HG03469 (cell line): ENCODE data around the gene KCNMB1.
A peak's percentile ranks its signal among the peaks of the same experiment; 100 is the strongest.

Source experiments
- ATAC-seq: cut with Tn5 transposase; IDR thresholded peaks from one replicate; pipeline ENCODE4 v1.9.1; 2021; ENCODE audit warnings: mild to moderate bottlenecking, moderate library complexity, moderate number of reproducible peaks; ENCODE audit not compliant: unreplicated experiment

The KCNMB1 gene

GRCh38 chr5:170416526-170416925, 27.4 kb upstream of the KCNMB1 start:
- ATAC-seq, result no peak

- ATAC-seq, result no peak
Observed at GRCh38 chr5:170414786-170415185, 25.6 kb upstream of the KCNMB1 start.

- no peak for ATAC-seq
Observed at GRCh38 chr5:170413897-170414296, 24.7 kb upstream of the KCNMB1 start.

GRCh38 chr5:170411100-170411499, 21.9 kb upstream of the KCNMB1 start:
- ATAC-seq, result peak; percentile 46

- ATAC-seq, result no peak
Observed at GRCh38 chr5:170410401-170410800, 21.2 kb upstream of the KCNMB1 start.

GRCh38 chr5:170408877-170409660, 19.9 kb upstream of the KCNMB1 start:
- no peak for ATAC-seq

- no peak for ATAC-seq
Observed at GRCh38 chr5:170408226-170408625, 19.1 kb upstream of the KCNMB1 start.

GRCh38 chr5:170407062-170407461, 17.9 kb upstream of the KCNMB1 start:
- ATAC-seq, result no peak

- no peak for ATAC-seq
Observed at GRCh38 chr5:170405817-170406216, 16.6 kb upstream of the KCNMB1 start.

GRCh38 chr5:170404398-170404797, 15.2 kb upstream of the KCNMB1 start:
- no peak for ATAC-seq

- ATAC-seq, result no peak
Observed at GRCh38 chr5:170403675-170404074, 14.5 kb upstream of the KCNMB1 start.

GRCh38 chr5:170402508-170402907, 13.3 kb upstream of the KCNMB1 start:
- no peak for ATAC-seq

- ATAC-seq, result no peak
Observed at GRCh38 chr5:170397059-170397458, 7.9 kb upstream of the KCNMB1 start.

- ATAC-seq, result no peak
Observed at GRCh38 chr5:170393958-170394357, 4.8 kb upstream of the KCNMB1 start.

- ATAC-seq, result no peak
Observed at GRCh38 chr5:170393235-170393634, 4.1 kb upstream of the KCNMB1 start.

GRCh38 chr5:170390472-170390871, 1.3 kb upstream of the KCNMB1 start:
- ATAC-seq, result no peak

GRCh38 chr5:170389550-170389892, 354 bp upstream of the KCNMB1 start:
- ATAC-seq, result no peak

GRCh38 chr5:170387775-170388639, 1.2 kb downstream of the KCNMB1 start:
- ATAC-seq, result no peak

GRCh38 chr5:170386743-170387395, 2.3 kb downstream of the KCNMB1 start:
- ATAC-seq, result no peak

- no peak for ATAC-seq
Observed at GRCh38 chr5:170383227-170383626, 5.9 kb downstream of the KCNMB1 start.

- ATAC-seq, result no peak
Observed at GRCh38 chr5:170382790-170383189, 6.4 kb downstream of the KCNMB1 start.
